B cell (primary cell): ENCODE data around the gene HOXA4. TPM values are rescaled to one million over a fixed set of nuclear protein-coding genes. Genes with fewer than 3 reads are reported as not detected.
A peak's percentile ranks its signal among the peaks of the same experiment; 100 is the strongest.

Experiments
- ATAC-seq: fragments of 200-7000 bp; cut with Tn5 transposase; one replicate; pipeline ENCODE4 v1.10.0; 2021; ENCODE audit warnings: low read depth, mild to moderate bottlenecking, moderate number of reproducible peaks, moderate library complexity
- CTCF ChIA-PET: fragments of 350-600 bp; sonication (Branson Sonifier 250); formaldehyde crosslinking; loops from one replicate; lab custom pipeline; 2021; ENCODE audit warnings: antibody characterized with exemption, inconsistent platforms; lab: Charles Lee
- POLR2A ChIA-PET: fragments of 350-600 bp; sonication (Branson Sonifier 250); formaldehyde crosslinking; loops from one replicate; lab custom pipeline; 2021; ENCODE audit warnings: antibody characterized with exemption; lab: Charles Lee
- DNase-seq: peaks from one replicate; pipeline ENCODE4 v3.0.0; 2013
- H2AFZ ChIP-seq: 2 replicates; pipeline ENCODE4 v1.6.1; 2012; ENCODE audit warnings: mild to moderate bottlenecking, low read depth, low read length; ENCODE audit not compliant: insufficient read depth, poor library complexity, severe bottlenecking
- H3K27ac ChIP-seq, 2 donors: 1 replicate in 1 of 2; 2 replicates in 1 of 2; pipeline ENCODE4 v1.5.1; 2012 to 2013; ENCODE audit warnings: low read length in 2 of 2, mild to moderate bottlenecking in 2 of 2, moderate library complexity in 1 of 2
- H3K27me3 ChIP-seq, 4 experiments: fragments of 200-600 bp in 1 of 4; sonication (generic) in 1 of 4; replicated peaks in 1 of 4; 1 replicate in 2 of 4; 2 replicates in 2 of 4; pipeline versions ENCODE4 v1.6.1 to v1.7.0; 2013 to 2016; ENCODE audit warnings: low read length in 3 of 4, mild to moderate bottlenecking in 2 of 4, mixed read lengths in 1 of 4, moderate library complexity in 1 of 4; ENCODE audit not compliant: insufficient read depth in 4 of 4, control insufficient read depth in 3 of 4; ENCODE audit errors: control extremely low read depth in 1 of 4
- H3K36me3 ChIP-seq, 2 experiments: replicated peaks in 1 of 2; 1 replicate in 1 of 2; 2 replicates in 1 of 2; pipeline versions ENCODE4 v1.6.1 to v1.7.1; 2013; ENCODE audit warnings: low read length in 1 of 2; ENCODE audit not compliant: insufficient read depth in 2 of 2, control insufficient read depth in 1 of 2; ENCODE audit errors: control extremely low read depth in 1 of 2, extremely low read depth in 1 of 2
- H3K4me1 ChIP-seq, 2 donors: fragments of 200-600 bp in 1 of 2; sonication (generic) in 1 of 2; 1 replicate in 1 of 2; 2 replicates in 1 of 2; pipeline versions ENCODE4 v1.5.1 to v1.6.1; 2013 to 2017; ENCODE audit warnings: low read length in 2 of 2; ENCODE audit not compliant: control insufficient read depth in 2 of 2, insufficient read depth in 2 of 2
- H3K4me2 ChIP-seq: replicated peaks from 2 replicates; pipeline ENCODE3; 2012; ENCODE audit warnings: mild to moderate bottlenecking, low read depth, low read length; ENCODE audit not compliant: poor library complexity, severe bottlenecking
- H3K4me3 ChIP-seq, 5 experiments: fragments of 200-600 bp in 1 of 5; sonication (generic) in 1 of 5; 1 replicate in 3 of 5; 2 replicates in 2 of 5; pipeline versions ENCODE4 v1.5.1 to v1.7.0; 2011 to 2016; ENCODE audit warnings: low read length in 4 of 5, mild to moderate bottlenecking in 4 of 5, low read depth in 2 of 5, control low read depth in 1 of 5, moderate library complexity in 1 of 5; ENCODE audit not compliant: insufficient read depth in 1 of 5; ENCODE audit errors: control extremely low read depth in 1 of 5, extremely low read depth in 1 of 5
- H3K79me2 ChIP-seq: fragments of 200-600 bp; sonication (generic); one replicate; pipeline ENCODE4 v1.6.0; 2016; ENCODE audit warnings: low read length; ENCODE audit not compliant: control insufficient read depth, insufficient read depth
- H3K9ac ChIP-seq: fragments of 200-600 bp; sonication (generic); 2 replicates; pipeline ENCODE4 v1.6.1; 2017; ENCODE audit warnings: mild to moderate bottlenecking, low read length, moderate library complexity
- H3K9me3 ChIP-seq, 3 donors: one replicate each; pipeline versions ENCODE4 v1.6.1 to v1.7.1; 2013; ENCODE audit warnings: low read length in 2 of 3; ENCODE audit not compliant: control insufficient read depth in 2 of 3, insufficient read depth in 1 of 3; ENCODE audit errors: control extremely low read depth in 1 of 3
- H4K20me1 ChIP-seq: 2 replicates; pipeline ENCODE4 v1.6.0; 2012; ENCODE audit warnings: mild to moderate bottlenecking, low read length; ENCODE audit not compliant: insufficient read depth, control insufficient read depth, poor library complexity, severe bottlenecking
- H3K27ac Mint-ChIP-seq: one replicate; pipeline ENCODE4 v1.8.0; 2021; ENCODE audit warnings: mixed read lengths
- H3K27me3 Mint-ChIP-seq: one replicate; pipeline ENCODE4 v1.8.0; 2021; ENCODE audit warnings: mixed read lengths
- H3K4me1 Mint-ChIP-seq: one replicate; pipeline ENCODE4 v1.8.0; 2021; ENCODE audit warnings: mixed read lengths
- H3K4me3 Mint-ChIP-seq: one replicate; pipeline ENCODE4 v1.8.0; 2021; ENCODE audit warnings: mixed read lengths
- H3K9me3 Mint-ChIP-seq: one replicate; pipeline ENCODE4 v1.8.0; 2022; ENCODE audit warnings: mixed read lengths; ENCODE audit not compliant: insufficient read depth
- CTCF ChIP-seq: fragments of 200-600 bp; IDR thresholded peaks from one replicate; pipeline ENCODE4 v1.8.0; 2022; ENCODE audit warnings: antibody characterized with exemption, mild to moderate bottlenecking
- EZH2 ChIP-seq: IDR thresholded peaks from 2 replicates; pipeline ENCODE4 v1.6.1; 2012; ENCODE audit warnings: borderline replicate concordance, low read depth, mild to moderate bottlenecking, moderate library complexity, low read length; ENCODE audit not compliant: insufficient read depth, poor library complexity, severe bottlenecking
- WGBS: methylation state at CpG from one replicate; pipeline ENCODE4 v1.1.5; 2013; ENCODE audit warnings: missing lambda C conversion rate; ENCODE audit not compliant: insufficient coverage; 5-methylcytosine and 5-hydroxymethylcytosine counted together
- intact Hi-C: fragments of 100-400 bp; cut with micrococcal nuclease; formaldehyde crosslinking; loops from one replicate; pipeline ENCODE4 v1.10.0; 2022
- polyA plus RNA-seq: library from polyadenylated mRNA; depleted of rRNA; stranded (reverse); fragments of >200 nt; gene quantifications from 2 replicates; pipeline ENCODE4 v1.2.3, GENCODE V29; 2012
- total RNA-seq, 2 donors: library from RNA; stranded (reverse); fragments of 120-200 nt in 1 of 2; gene quantifications; 1 replicate in 1 of 2; 2 replicates in 1 of 2; pipeline versions ENCODE4 v1.2.3 to v1.2.4, GENCODE V29; 2013 to 2022

The HOXA4 gene
- total and polyA plus RNA-seq, 2 donors (not counting 1 experiment from before 2014, with no cell fraction given) = 0.30 TPM; not detected in 1

- 7% methylated on average over 46 of the region's 46 CpGs for WGBS
- peaks cover 4% of the 10 kb centered on the region for H4K20me1 ChIP-seq
- H3K27ac Mint-ChIP-seq = peak overlapping the region; percentile 74
- CTCF ChIA-PET = interaction anchor here (1.2 to 1.5 kb wide), 2 partner anchors 30 to 33 kb away, joined by 4 to 6 read pairs; no protein-coding TSS in a partner anchor
- H3K9ac ChIP-seq = no peak overlapping the region
- peaks cover 0 to 94% (median 80%) of the 10 kb centered on the region in 4 experiments for H3K27me3 ChIP-seq
- no peak overlapping the region for H2AFZ ChIP-seq
- no peaks in the 10 kb centered on the region for H3K79me2 ChIP-seq
- peaks cover 60% of the 10 kb centered on the region for H3K27me3 Mint-ChIP-seq
- no peak overlapping the region for H3K4me3 Mint-ChIP-seq
- H3K27ac ChIP-seq = no peak overlapping the region
- peaks cover 41 to 55% of the 10 kb centered on the region in 2 donors for H3K4me1 ChIP-seq
- H3K36me3 ChIP-seq = no peaks in the 10 kb centered on the region
- intact Hi-C loops = loop anchor here (10.0 kb wide), 2 partner anchors 891 to 971 kb away; no protein-coding TSS in a partner anchor
- H3K4me2 ChIP-seq = no peak overlapping the region
- H3K4me3 ChIP-seq = peak overlapping the region in 1 of 5 experiments; percentile 5
- TF ChIP-seq CTCF = no peak
- no peak for TF ChIP-seq EZH2
- H3K9me3 ChIP-seq = peaks cover 0 to 76% (median 18%) of the 10 kb centered on the region in 3 donors
- peaks cover 20% of the 10 kb centered on the region for H3K4me1 Mint-ChIP-seq
- DNase-seq (peak; percentile 33), ATAC-seq (no peak)
- no peaks in the 10 kb centered on the region for H3K9me3 Mint-ChIP-seq
- POLR2A ChIA-PET = interaction anchor here (1.1 kb wide), 1 partner anchor 11 kb away, joined by 5 read pairs; no protein-coding TSS in a partner anchor
These were observed 35.5 kb upstream of the HOXA4 start for GRCh38 chr7:27165996-27166530.
